GM20000 (cell line): ENCODE results near the gene ORM1.

Source experiments
- DNase-seq: peaks from one replicate; pipeline ENCODE4 v3.0.0; 2012; ENCODE audit warnings: low spot score
- TF ChIP-seq, protein P1 (sequence below): IDR thresholded peaks from 2 replicates; pipeline ENCODE4 v1.5.1; 2012; ENCODE audit warnings: mild to moderate bottlenecking, control low read depth; ENCODE audit errors: extremely low read depth, missing control alignments

ORM1 gene

GRCh38 chr9:114279693-114280092, 43.2 kb upstream of the ORM1 start:
- no peak for DNase-seq
- TF ChIP-seq, protein P1, sequence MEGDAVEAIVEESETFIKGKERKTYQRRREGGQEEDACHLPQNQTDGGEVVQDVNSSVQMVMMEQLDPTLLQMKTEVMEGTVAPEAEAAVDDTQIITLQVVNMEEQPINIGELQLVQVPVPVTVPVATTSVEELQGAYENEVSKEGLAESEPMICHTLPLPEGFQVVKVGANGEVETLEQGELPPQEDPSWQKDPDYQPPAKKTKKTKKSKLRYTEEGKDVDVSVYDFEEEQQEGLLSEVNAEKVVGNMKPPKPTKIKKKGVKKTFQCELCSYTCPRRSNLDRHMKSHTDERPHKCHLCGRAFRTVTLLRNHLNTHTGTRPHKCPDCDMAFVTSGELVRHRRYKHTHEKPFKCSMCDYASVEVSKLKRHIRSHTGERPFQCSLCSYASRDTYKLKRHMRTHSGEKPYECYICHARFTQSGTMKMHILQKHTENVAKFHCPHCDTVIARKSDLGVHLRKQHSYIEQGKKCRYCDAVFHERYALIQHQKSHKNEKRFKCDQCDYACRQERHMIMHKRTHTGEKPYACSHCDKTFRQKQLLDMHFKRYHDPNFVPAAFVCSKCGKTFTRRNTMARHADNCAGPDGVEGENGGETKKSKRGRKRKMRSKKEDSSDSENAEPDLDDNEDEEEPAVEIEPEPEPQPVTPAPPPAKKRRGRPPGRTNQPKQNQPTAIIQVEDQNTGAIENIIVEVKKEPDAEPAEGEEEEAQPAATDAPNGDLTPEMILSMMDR = no peak

GRCh38 chr9:114280636-114281472, 42.0 kb upstream of the ORM1 start:
- TF ChIP-seq, protein P1 = no peak
- no peak for DNase-seq

GRCh38 chr9:114281473-114282103, 41.3 kb upstream of the ORM1 start:
- TF ChIP-seq, protein P1 = no peak
- DNase-seq = no peak

GRCh38 chr9:114282104-114282485, 40.8 kb upstream of the ORM1 start:
- no peak for DNase-seq
- TF ChIP-seq, protein P1 = no peak

DNA sequence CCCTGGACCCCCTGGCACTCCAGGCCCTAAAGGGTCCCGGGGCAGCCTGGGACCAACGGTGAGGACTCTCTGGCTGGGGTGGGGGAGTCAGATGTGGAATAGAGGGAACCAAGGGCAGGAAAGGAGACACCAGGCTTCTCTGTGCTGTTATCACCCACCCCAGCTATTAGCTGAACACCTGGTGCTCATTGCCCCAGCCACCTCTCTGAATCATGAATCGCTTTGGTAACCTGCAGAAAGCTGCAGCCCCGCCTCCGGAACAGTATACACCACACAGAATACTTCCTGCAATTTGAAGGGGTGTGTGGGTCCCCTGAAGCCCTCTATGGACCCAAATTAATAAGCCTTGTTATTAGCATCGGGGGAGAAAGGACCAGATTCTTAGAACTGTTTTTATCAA, 40.4 kb upstream of the ORM1 start:
- DNase-seq = no peak
- TF ChIP-seq, protein P1 = no peak

DNA sequence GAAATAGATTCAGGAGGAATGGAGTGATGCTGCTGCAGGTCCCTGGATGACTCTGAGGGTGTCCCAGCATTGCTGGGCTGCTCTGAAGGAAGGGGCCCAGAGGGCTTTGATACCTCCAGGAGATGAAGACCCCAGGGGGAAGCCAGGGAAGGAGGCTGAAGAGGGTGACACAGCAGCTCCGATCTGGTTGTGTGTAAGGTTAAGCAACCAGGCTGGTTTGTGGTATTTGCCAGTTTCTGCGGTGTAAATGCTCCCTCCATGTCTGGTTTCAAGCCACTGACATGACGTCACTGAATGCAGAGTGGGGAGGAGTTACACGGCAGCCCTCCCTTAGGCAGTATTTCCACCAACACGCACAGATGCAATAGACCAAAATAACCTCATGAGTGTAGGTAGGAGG, 40.0 kb upstream of the ORM1 start:
- no peak for DNase-seq
- TF ChIP-seq, protein P1 = no peak

DNA sequence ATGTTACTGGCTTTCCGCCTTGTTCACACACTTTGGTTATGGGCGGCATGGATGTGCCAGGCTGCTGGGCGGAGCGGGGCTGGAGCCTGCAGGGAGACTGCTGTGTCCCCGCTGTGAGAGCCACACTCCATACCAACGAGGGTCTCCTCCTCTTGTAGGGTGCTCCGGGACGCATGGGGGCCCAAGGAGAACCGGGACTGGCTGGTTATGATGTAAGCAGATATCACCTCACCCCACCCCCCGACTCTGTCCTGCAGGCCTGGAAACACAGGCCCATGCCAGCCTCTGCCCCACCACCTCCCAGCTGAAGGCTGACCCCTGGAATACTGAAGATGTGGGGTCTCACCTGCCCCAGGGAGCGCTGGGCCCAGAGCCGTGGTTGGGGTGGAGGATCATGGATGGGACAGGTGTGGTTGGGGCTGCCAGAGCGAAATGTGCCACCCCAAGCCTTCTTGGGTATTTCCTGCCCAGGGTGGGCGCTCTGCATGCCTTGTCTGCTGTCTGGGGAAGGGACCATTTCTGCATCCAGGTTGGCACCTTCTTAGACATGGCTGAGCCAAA, 39.3 kb upstream of the ORM1 start:
- no peak for DNase-seq
- TF ChIP-seq, protein P1 = no peak
